Muscle of leg (tissue), 11 donors: ENCODE measurements around the gene PCDHAC2. TPM values are rescaled to one million over a fixed set of nuclear protein-coding genes. Genes with fewer than 3 reads are reported as not detected.

ENCODE experiments used
- DNase-seq: peaks from one replicate; pipeline ENCODE4 v3.0.0; 2013
- H3K27ac ChIP-seq: one replicate; pipeline ENCODE4 v1.5.1; 2013; ENCODE audit warnings: mild to moderate bottlenecking, low read length, control low read depth
- H3K27me3 ChIP-seq: one replicate; pipeline ENCODE4 v1.6.1; 2013; ENCODE audit warnings: low read length; ENCODE audit not compliant: control insufficient read depth, insufficient read depth
- H3K36me3 ChIP-seq: one replicate; pipeline ENCODE4 v1.6.1; 2013; ENCODE audit warnings: low read length; ENCODE audit not compliant: control insufficient read depth, insufficient read depth
- H3K4me1 ChIP-seq: one replicate; pipeline ENCODE4 v1.6.1; 2013; ENCODE audit warnings: low read length; ENCODE audit not compliant: control insufficient read depth, insufficient read depth
- H3K4me3 ChIP-seq: one replicate; pipeline ENCODE4 v1.5.1; 2013; ENCODE audit warnings: low read length, control low read depth
- H3K9me3 ChIP-seq: replicated peaks from 2 replicates; pipeline ENCODE4 v1.6.1; 2013; ENCODE audit warnings: low read depth, low read length; ENCODE audit not compliant: control insufficient read depth
- WGBS: methylation state at CpG from one replicate; pipeline ENCODE4 v1.1.5; 2013; ENCODE audit warnings: missing lambda C conversion rate; ENCODE audit not compliant: insufficient coverage; 5-methylcytosine and 5-hydroxymethylcytosine counted together
- polyA plus RNA-seq, 8 donors: library from polyadenylated mRNA; unstranded; fragments of 120-200 nt; gene quantifications; one replicate each; pipeline versions ENCODE4 v1.2.1 to v1.2.3, GENCODE V29; 2013; ENCODE audit warnings: inconsistent platforms in 1 of 8, low replicate concordance in 1 of 8; ENCODE audit not compliant: insufficient read length in 8 of 8, insufficient read depth in 1 of 8
- total RNA-seq: library from RNA; stranded (reverse); fragments of 120-200 nt; gene quantifications from one replicate; pipeline ENCODE4 v1.2.4, GENCODE V29; 2013

Gene PCDHAC2
- total and polyA plus RNA-seq, 9 donors = 0.83 to 3.9 (median 1.9) TPM

- H3K9me3 ChIP-seq = no peaks in the 10 kb centered on the region
- H3K4me3 ChIP-seq = no peak overlapping the region
- no peak for DNase-seq
- peaks cover 3% of the 10 kb centered on the region for H3K27me3 ChIP-seq
- H3K27ac ChIP-seq = no peak overlapping the region
- H3K4me1 ChIP-seq = no peaks in the 10 kb centered on the region
- no CpG with 5 or more reads among the region's 3 CpGs for WGBS
- no peaks in the 10 kb centered on the region for H3K36me3 ChIP-seq
Measured at GRCh38 chr5:141002605-141002965, 36.3 kb downstream of the PCDHAC2 start.

GRCh38 chr5:141003031-141003430 lies 36.8 kb downstream of the PCDHAC2 start:
- Histone ChIP-seq H3K27me3 (peaks cover 3% of the 10 kb centered on the region), H3K4me1 (no peaks in the 10 kb centered on the region), H3K27ac (no peak overlapping the region), H3K9me3 (no peaks in the 10 kb centered on the region), H3K36me3 (no peaks in the 10 kb centered on the region), H3K4me3 (no peak overlapping the region)
- WGBS = 86% methylated on average over 3 of the region's 3 CpGs
- no peak for DNase-seq

- DNase-seq = no peak
- no peaks in the 10 kb centered on the region for H3K4me1 ChIP-seq
- no peak overlapping the region for H3K4me3 ChIP-seq
- H3K27ac ChIP-seq = no peak overlapping the region
- H3K36me3 ChIP-seq = no peaks in the 10 kb centered on the region
- peaks cover 3% of the 10 kb centered on the region for H3K27me3 ChIP-seq
- WGBS = 45% methylated on average over 3 of the region's 4 CpGs
- no peaks in the 10 kb centered on the region for H3K9me3 ChIP-seq
Measured at GRCh38 chr5:141003791-141004611, 37.7 kb downstream of the PCDHAC2 start.

GRCh38 chr5:141007791-141008190 lies 41.5 kb downstream of the PCDHAC2 start:
- no peaks in the 10 kb centered on the region for H3K9me3 ChIP-seq
- H3K27me3 ChIP-seq = no peaks in the 10 kb centered on the region
- no peaks in the 10 kb centered on the region for H3K36me3 ChIP-seq
- DNase-seq = no peak
- no peak overlapping the region for H3K4me3 ChIP-seq
- no peak overlapping the region for H3K27ac ChIP-seq
- H3K4me1 ChIP-seq = no peaks in the 10 kb centered on the region

GRCh38 chr5:141010047-141010793 lies 43.9 kb downstream of the PCDHAC2 start:
- H3K27ac ChIP-seq = no peak overlapping the region
- no peaks in the 10 kb centered on the region for H3K36me3 ChIP-seq
- no peak for DNase-seq
- no peaks in the 10 kb centered on the region for H3K9me3 ChIP-seq
- no peaks in the 10 kb centered on the region for H3K4me1 ChIP-seq
- H3K4me3 ChIP-seq = no peak overlapping the region
- 34% methylated on average over 7 of the region's 12 CpGs for whole genome bisulfite sequencing
- no peaks in the 10 kb centered on the region for H3K27me3 ChIP-seq

- Histone ChIP-seq H3K27me3 (no peaks in the 10 kb centered on the region), H3K27ac (no peak overlapping the region), H3K36me3 (no peaks in the 10 kb centered on the region), H3K9me3 (no peaks in the 10 kb centered on the region), H3K4me1 (no peaks in the 10 kb centered on the region), H3K4me3 (no peak overlapping the region)
- DNase-seq = no peak
Measured at GRCh38 chr5:141017943-141018342, 51.7 kb downstream of the PCDHAC2 start.

Other genes with a start within 250 kb of the PCDHAC2 start
- 0.04 TPM for gene PCDHA1, start 180.3 kb upstream of the PCDHAC2 start, total RNA-seq
- under 1 TPM in 4 of 8 donors, not detected in 4; 0.04 to 0.09 (median 0.06) TPM for gene PCDHA1, start 180.3 kb upstream of the PCDHAC2 start, polyA plus RNA-seq
- gene PCDHA2, start 171.6 kb upstream of the PCDHAC2 start, total RNA-seq = 0.04 TPM
- gene PCDHA2, start 171.6 kb upstream of the PCDHAC2 start, polyA plus RNA-seq = under 1 TPM in 5 of 8 donors, not detected in 3; 0.03 to 0.13 (median 0.05) TPM
- 0.18 TPM for gene PCDHA3, start 165.4 kb upstream of the PCDHAC2 start, total RNA-seq
- under 1 TPM; 0.05 to 0.23 (median 0.17) TPM for gene PCDHA3, start 165.4 kb upstream of the PCDHAC2 start, polyA plus RNA-seq
- gene PCDHA4, start 159.4 kb upstream of the PCDHAC2 start, total RNA-seq = 0.22 TPM
- gene PCDHA4, start 159.4 kb upstream of the PCDHAC2 start, polyA plus RNA-seq = under 1 TPM; 0.07 to 0.23 (median 0.12) TPM
- gene PCDHA5, start 144.9 kb upstream of the PCDHAC2 start, total RNA-seq = 0.04 TPM
- under 1 TPM in 5 of 8 donors, not detected in 3; 0.04 to 0.30 (median 0.11) TPM for gene PCDHA5, start 144.9 kb upstream of the PCDHAC2 start, polyA plus RNA-seq
- 0.09 TPM for gene PCDHA6, start 138.5 kb upstream of the PCDHAC2 start, total RNA-seq
- gene PCDHA6, start 138.5 kb upstream of the PCDHAC2 start, polyA plus RNA-seq = under 1 TPM; 0.04 to 0.36 (median 0.13) TPM
- 0.13 TPM for gene PCDHA7, start 132.2 kb upstream of the PCDHAC2 start, total RNA-seq
- under 1 TPM; 0.04 to 0.26 (median 0.13) TPM for gene PCDHA7, start 132.2 kb upstream of the PCDHAC2 start, polyA plus RNA-seq
- 0.09 TPM for gene PCDHA8, start 125.3 kb upstream of the PCDHAC2 start, total RNA-seq
- under 1 TPM in 4 of 8 donors, not detected in 4; 0.03 to 0.11 (median 0.06) TPM for gene PCDHA8, start 125.3 kb upstream of the PCDHAC2 start, polyA plus RNA-seq
- gene PCDHA9, start 118.1 kb upstream of the PCDHAC2 start, total RNA-seq = 0.04 TPM
- gene PCDHA9, start 118.1 kb upstream of the PCDHAC2 start, polyA plus RNA-seq = under 1 TPM in 4 of 8 donors, not detected in 4; 0.03 to 0.05 (median 0.03) TPM
- gene PCDHA10, start 110.6 kb upstream of the PCDHAC2 start, total RNA-seq = 0.09 TPM
- under 1 TPM; 0.04 to 0.12 (median 0.07) TPM for gene PCDHA10, start 110.6 kb upstream of the PCDHAC2 start, polyA plus RNA-seq
- gene PCDHA11, start 97.5 kb upstream of the PCDHAC2 start, total RNA-seq = 0.09 TPM
- gene PCDHA11, start 97.5 kb upstream of the PCDHAC2 start, polyA plus RNA-seq = under 1 TPM in 5 of 8 donors, not detected in 3; 0.04 to 0.43 (median 0.09) TPM
- gene PCDHA12, start 91.2 kb upstream of the PCDHAC2 start, total RNA-seq = 0.09 TPM
- gene PCDHA12, start 91.2 kb upstream of the PCDHAC2 start, polyA plus RNA-seq = under 1 TPM in 6 of 8 donors, not detected in 2; 0.05 to 0.12 (median 0.07) TPM
- 0.04 TPM for gene PCDHA13, start 84.4 kb upstream of the PCDHAC2 start, total RNA-seq
- gene PCDHA13, start 84.4 kb upstream of the PCDHAC2 start, polyA plus RNA-seq = under 1 TPM in 3 of 8 donors, not detected in 5; 0.03 to 0.14 (median 0.04) TPM
- 0.27 TPM for gene PCDHAC1, start 40.2 kb upstream of the PCDHAC2 start, total RNA-seq
- gene PCDHAC1, start 40.2 kb upstream of the PCDHAC2 start, polyA plus RNA-seq = under 1 TPM; 0.06 to 0.31 (median 0.13) TPM
- gene PCDHB1, start 84.9 kb downstream of the PCDHAC2 start, total RNA-seq = 0.13 TPM
- under 1 TPM; 0.05 to 0.27 (median 0.11) TPM for gene PCDHB1, start 84.9 kb downstream of the PCDHAC2 start, polyA plus RNA-seq
- gene PCDHB2, start 128.1 kb downstream of the PCDHAC2 start, total RNA-seq = 3.2 TPM
- 1 to 10 TPM; 2.9 to 7.8 (median 3.9) TPM for gene PCDHB2, start 128.1 kb downstream of the PCDHAC2 start, polyA plus RNA-seq
- gene PCDHB3, start 134.0 kb downstream of the PCDHAC2 start, total RNA-seq = 1.8 TPM
- 1 to 10 TPM; 1.4 to 4.4 (median 1.8) TPM for gene PCDHB3, start 134.0 kb downstream of the PCDHAC2 start, polyA plus RNA-seq
- 1.8 TPM for gene PCDHB4, start 155.3 kb downstream of the PCDHAC2 start, total RNA-seq
- gene PCDHB4, start 155.3 kb downstream of the PCDHAC2 start, polyA plus RNA-seq = 1 to 10 TPM; 2.4 to 3.6 (median 2.7) TPM
- 3.1 TPM for gene PCDHB5, start 168.7 kb downstream of the PCDHAC2 start, total RNA-seq
- gene PCDHB5, start 168.7 kb downstream of the PCDHAC2 start, polyA plus RNA-seq = 1 to 10 TPM; 2.7 to 4.6 (median 3.7) TPM
- 0.80 TPM for gene PCDHB6, start 183.6 kb downstream of the PCDHAC2 start, total RNA-seq
- gene PCDHB6, start 183.6 kb downstream of the PCDHAC2 start, polyA plus RNA-seq = 1 to 10 TPM; 1.5 to 2.4 (median 1.9) TPM
- gene PCDHB7, start 206.2 kb downstream of the PCDHAC2 start, total RNA-seq = 2.1 TPM
- 1 to 10 TPM; 2.5 to 3.2 (median 2.8) TPM for gene PCDHB7, start 206.2 kb downstream of the PCDHAC2 start, polyA plus RNA-seq
- gene PCDHB8, start 211.3 kb downstream of the PCDHAC2 start, total RNA-seq = 0.80 TPM
- gene PCDHB8, start 211.3 kb downstream of the PCDHAC2 start, polyA plus RNA-seq = 1 to 10 TPM in 6 of 8 donors, under 1 TPM in 2; 0.74 to 2.8 (median 1.8) TPM
- gene PCDHB16, start 215.9 kb downstream of the PCDHAC2 start, total RNA-seq = 2.1 TPM
- gene PCDHB16, start 215.9 kb downstream of the PCDHAC2 start, polyA plus RNA-seq = 1 to 10 TPM; 2.9 to 6.5 (median 4.7) TPM
- gene PCDHB9, start 220.7 kb downstream of the PCDHAC2 start, total RNA-seq = 1.3 TPM
- 1 to 10 TPM; 1.7 to 3.6 (median 2.7) TPM for gene PCDHB9, start 220.7 kb downstream of the PCDHAC2 start, polyA plus RNA-seq
- 2.1 TPM for gene PCDHB10, start 225.9 kb downstream of the PCDHAC2 start, total RNA-seq
- 1 to 10 TPM; 4.1 to 5.1 (median 4.7) TPM for gene PCDHB10, start 225.9 kb downstream of the PCDHAC2 start, polyA plus RNA-seq
- 4.3 TPM for gene PCDHB11, start 233.2 kb downstream of the PCDHAC2 start, total RNA-seq
- 1 to 10 TPM; 1.9 to 4.1 (median 2.5) TPM for gene PCDHB11, start 233.2 kb downstream of the PCDHAC2 start, polyA plus RNA-seq
- gene PCDHB12, start 242.2 kb downstream of the PCDHAC2 start, total RNA-seq = 2.4 TPM
- 1 to 10 TPM; 2.1 to 3.5 (median 2.6) TPM for gene PCDHB12, start 242.2 kb downstream of the PCDHAC2 start, polyA plus RNA-seq
- 1.9 TPM for gene PCDHB13, start 247.4 kb downstream of the PCDHAC2 start, total RNA-seq
- 1 to 10 TPM; 1.6 to 4.5 (median 2.8) TPM for gene PCDHB13, start 247.4 kb downstream of the PCDHAC2 start, polyA plus RNA-seq